ENCODE data around the gene DGKA. TPM values are rescaled to one million over a fixed set of nuclear protein-coding genes. Genes with fewer than 3 reads are reported as not detected.

The DGKA gene
- total RNA-seq, 1 donor from 2014 or later, result 140 TPM

GRCh38 chr12:55991110-55991509, 60.1 kb downstream of the DGKA start:
- H3K27ac ChIP-seq, result no peak overlapping the region
- no peak overlapping the region for H3K4me3 ChIP-seq
- DNase-seq (ENCODE audit: extremely low spot score in 2 of 2), result no peak
- TF ChIP-seq CTCF (IDR thresholded peaks at IDR 0.05), result no peak
- no peak for TF ChIP-seq POLR2A (IDR thresholded peaks at IDR 0.05)
- TF ChIP-seq POLR2AphosphoS5 (IDR thresholded peaks at IDR 0.05; ENCODE audit: insufficient read depth in 1 of 2, low read depth in 1 of 2), result no peak
- no peaks in the 10 kb centered on the region for H3K27me3 ChIP-seq
- intact Hi-C loops (cut with DNase I), result no loop called here
- no peaks in the 10 kb centered on the region for H3K9me3 ChIP-seq
- H3K4me1 ChIP-seq, result no peaks in the 10 kb centered on the region
- H3K36me3 ChIP-seq, result peaks cover 0 to 84% of the 10 kb centered on the region in 2 donors

GRCh38 chr12:55993230-55993853, 62.4 kb downstream of the DGKA start:
- peaks cover 0 to 62% of the 10 kb centered on the region in 2 donors for H3K36me3 ChIP-seq
- TF ChIP-seq POLR2A (IDR thresholded peaks at IDR 0.05) (no peak), CTCF (IDR thresholded peaks at IDR 0.05) (no peak), POLR2AphosphoS5 (IDR thresholded peaks at IDR 0.05; ENCODE audit: insufficient read depth in 1 of 2, low read depth in 1 of 2) (no peak)
- intact Hi-C loops (cut with DNase I), result no loop called here

GRCh38 chr12:55995366-55995765, 64.4 kb downstream of the DGKA start:
- no peaks in the 10 kb centered on the region for H3K27me3 ChIP-seq
- H3K36me3 ChIP-seq, result peaks cover 0 to 45% of the 10 kb centered on the region in 2 donors
- no peaks in the 10 kb centered on the region for H3K9me3 ChIP-seq
- no peak overlapping the region for H3K4me3 ChIP-seq
- H3K27ac ChIP-seq, result no peak overlapping the region
- no peak for DNase-seq (ENCODE audit: extremely low spot score in 2 of 2)
- TF ChIP-seq CTCF (IDR thresholded peaks at IDR 0.05), result no peak
- TF ChIP-seq POLR2AphosphoS5 (IDR thresholded peaks at IDR 0.05; ENCODE audit: insufficient read depth in 1 of 2, low read depth in 1 of 2), result no peak
- no peak for TF ChIP-seq POLR2A (IDR thresholded peaks at IDR 0.05)
- peaks cover 16% of the 10 kb centered on the region for H3K4me1 ChIP-seq
- intact Hi-C loops (cut with DNase I), result no loop called here

More at GRCh38 chr12:55993230-55993853, 62.4 kb downstream of the DGKA start:
- DNase-seq (ENCODE audit: extremely low spot score in 2 of 2), result no peak
- H3K9me3 ChIP-seq, result no peaks in the 10 kb centered on the region
- H3K27me3 ChIP-seq, result no peaks in the 10 kb centered on the region
- H3K27ac ChIP-seq, result no peak overlapping the region
- no peak overlapping the region for H3K4me3 ChIP-seq
- H3K4me1 ChIP-seq, result peaks cover 15% of the 10 kb centered on the region

- H3K4me3 ChIP-seq, result peak overlapping the region; percentile 65 to 68
- no peak for DNase-seq (ENCODE audit: extremely low spot score in 2 of 2)
- H3K4me1 ChIP-seq, result peaks cover 16% of the 10 kb centered on the region
- TF ChIP-seq POLR2A (IDR thresholded peaks at IDR 0.05) (no peak), CTCF (IDR thresholded peaks at IDR 0.05) (peak; percentile 55 to 71 (median 57)), POLR2AphosphoS5 (IDR thresholded peaks at IDR 0.05; ENCODE audit: insufficient read depth in 1 of 2, low read depth in 1 of 2) (peak in 1 of 2 donors; percentile 52)
- no peaks in the 10 kb centered on the region for H3K27me3 ChIP-seq
- H3K36me3 ChIP-seq, result peaks cover 0 to 36% of the 10 kb centered on the region in 2 donors
- H3K27ac ChIP-seq, result peak overlapping the region; percentile 76
- H3K9me3 ChIP-seq, result no peaks in the 10 kb centered on the region
- intact Hi-C loops (cut with DNase I), result loop anchor here (2.0 kb wide), 1 partner anchor 45 kb away; the partner anchor contains the start of gene RPS26
Measured at GRCh38 chr12:55996201-55996714, 65.3 kb downstream of the DGKA start.
